Testis (tissue), 3 donors: ENCODE data around the gene C1QL4. TPM values are rescaled to one million over a fixed set of nuclear protein-coding genes. Genes with fewer than 3 reads are reported as not detected.
A peak's percentile ranks its signal among the peaks of the same experiment; 100 is the strongest.

ENCODE experiments used
- DNase-seq: peaks from one replicate; pipeline ENCODE4 v3.0.0-alpha.2; 2019
- H3K27ac ChIP-seq, 2 donors: fragments of 200-600 bp; sonication (generic); one replicate each; pipeline ENCODE4 v1.5.1; 2019
- H3K27me3 ChIP-seq: fragments of 200-600 bp; sonication (generic); one replicate; pipeline ENCODE4 v1.5.1; 2019
- H3K36me3 ChIP-seq: fragments of 200-600 bp; sonication (generic); one replicate; pipeline ENCODE4 v1.5.1; 2017; ENCODE audit warnings: low read depth; ENCODE audit errors: missing control alignments
- H3K4me1 ChIP-seq: fragments of 200-600 bp; sonication (generic); one replicate; pipeline ENCODE4 v1.5.1; 2019
- H3K4me3 ChIP-seq, 2 donors: fragments of 200-600 bp; sonication (generic); one replicate each; pipeline ENCODE4 v1.5.1; 2017 to 2019
- H3K9me3 ChIP-seq: fragments of 200-600 bp; sonication (generic); one replicate; pipeline ENCODE4 v1.5.1; 2017
- POLR2A ChIP-seq: fragments of 450-650 bp; IDR thresholded peaks from one replicate; pipeline ENCODE4 v1.6.1; 2017; ENCODE audit warnings: antibody characterized with exemption, mild to moderate bottlenecking, moderate library complexity
- WGBS, 2 donors: methylation state at CpG; one replicate each; pipeline ENCODE4 v1.1.5; 2018; 5-methylcytosine and 5-hydroxymethylcytosine counted together
- intact Hi-C: fragments of 100-400 bp; cut with DNase I; formaldehyde crosslinking; loops from one replicate; pipeline ENCODE4 v1.15.1; 2023; ENCODE audit warnings: low total_unique reads
- polyA plus RNA-seq: library from polyadenylated mRNA; stranded (reverse); fragments of 350-450 nt; fragmentation: Illumina TruSeq; extraction: RNeasy Lipid Tissue Mini Kit (QIAGEN cat#74804); gene quantifications from one replicate; pipeline ENCODE4 v1.2.3, GENCODE V29; 2014; ENCODE audit warnings: low read depth, low replicate concordance; ENCODE audit not compliant: insufficient read depth
- total RNA-seq, 2 donors: library from RNA; depleted of rRNA; stranded (reverse); fragments of >200 nt; gene quantifications; one replicate each; pipeline ENCODE4 v1.2.3, GENCODE V29; 2016
- TF ChIP-seq, protein P1 (sequence below), 3 experiments: fragments of 450-650 bp in 2 of 3; fragments of 200-600 bp in 1 of 3; sonication (generic) in 1 of 3; IDR thresholded peaks; one replicate each; pipeline ENCODE4 v1.5.1; 2016 to 2019; ENCODE audit warnings: antibody characterized with exemption in 3 of 3, mild to moderate bottlenecking in 2 of 3, moderate library complexity in 1 of 3

Gene C1QL4
- total and polyA plus RNA-seq, 3 donors from 2014 or later = 2.9 to 5.5 (median 3.3) TPM

- peaks cover 38% of the 10 kb centered on the region for H3K4me1 ChIP-seq
- no peaks in the 10 kb centered on the region for H3K27me3 ChIP-seq
- TF ChIP-seq POLR2A = no peak
- TF ChIP-seq, protein P1, sequence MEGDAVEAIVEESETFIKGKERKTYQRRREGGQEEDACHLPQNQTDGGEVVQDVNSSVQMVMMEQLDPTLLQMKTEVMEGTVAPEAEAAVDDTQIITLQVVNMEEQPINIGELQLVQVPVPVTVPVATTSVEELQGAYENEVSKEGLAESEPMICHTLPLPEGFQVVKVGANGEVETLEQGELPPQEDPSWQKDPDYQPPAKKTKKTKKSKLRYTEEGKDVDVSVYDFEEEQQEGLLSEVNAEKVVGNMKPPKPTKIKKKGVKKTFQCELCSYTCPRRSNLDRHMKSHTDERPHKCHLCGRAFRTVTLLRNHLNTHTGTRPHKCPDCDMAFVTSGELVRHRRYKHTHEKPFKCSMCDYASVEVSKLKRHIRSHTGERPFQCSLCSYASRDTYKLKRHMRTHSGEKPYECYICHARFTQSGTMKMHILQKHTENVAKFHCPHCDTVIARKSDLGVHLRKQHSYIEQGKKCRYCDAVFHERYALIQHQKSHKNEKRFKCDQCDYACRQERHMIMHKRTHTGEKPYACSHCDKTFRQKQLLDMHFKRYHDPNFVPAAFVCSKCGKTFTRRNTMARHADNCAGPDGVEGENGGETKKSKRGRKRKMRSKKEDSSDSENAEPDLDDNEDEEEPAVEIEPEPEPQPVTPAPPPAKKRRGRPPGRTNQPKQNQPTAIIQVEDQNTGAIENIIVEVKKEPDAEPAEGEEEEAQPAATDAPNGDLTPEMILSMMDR (IDR thresholded peaks at IDR 0.05) = no peak
- 91 to 94% methylated on average over 11 of the region's 11 CpGs for WGBS, 2 donors
- no peaks in the 10 kb centered on the region for H3K36me3 ChIP-seq
- H3K27ac ChIP-seq = no peak overlapping the region
- no peak overlapping the region for H3K4me3 ChIP-seq
- H3K9me3 ChIP-seq = no peaks in the 10 kb centered on the region
- intact Hi-C loops = loop anchor here (10.0 kb wide), 1 partner anchor 166 kb away; no protein-coding TSS in a partner anchor
- DNase-seq = peak; percentile 6
These were observed 12.3 kb upstream of the C1QL4 start for GRCh38 chr12:49349266-49349665.

GRCh38 chr12:49348781-49349180 lies 11.8 kb upstream of the C1QL4 start:
- Histone ChIP-seq H3K36me3 (no peaks in the 10 kb centered on the region), H3K9me3 (no peaks in the 10 kb centered on the region), H3K4me3 (no peak overlapping the region), H3K4me1 (peaks cover 38% of the 10 kb centered on the region), H3K27me3 (no peaks in the 10 kb centered on the region), H3K27ac (no peak overlapping the region)
- DNase-seq = peak; percentile 4
- TF ChIP-seq POLR2A = no peak
- TF ChIP-seq, protein P1 (IDR thresholded peaks at IDR 0.05) = no peak
- 97 to 100% methylated on average over 4 to 5 of the region's 5 CpGs for WGBS, 2 donors
- intact Hi-C loops = loop anchor here (10.0 kb wide), 1 partner anchor 166 kb away; no protein-coding TSS in a partner anchor

DNA sequence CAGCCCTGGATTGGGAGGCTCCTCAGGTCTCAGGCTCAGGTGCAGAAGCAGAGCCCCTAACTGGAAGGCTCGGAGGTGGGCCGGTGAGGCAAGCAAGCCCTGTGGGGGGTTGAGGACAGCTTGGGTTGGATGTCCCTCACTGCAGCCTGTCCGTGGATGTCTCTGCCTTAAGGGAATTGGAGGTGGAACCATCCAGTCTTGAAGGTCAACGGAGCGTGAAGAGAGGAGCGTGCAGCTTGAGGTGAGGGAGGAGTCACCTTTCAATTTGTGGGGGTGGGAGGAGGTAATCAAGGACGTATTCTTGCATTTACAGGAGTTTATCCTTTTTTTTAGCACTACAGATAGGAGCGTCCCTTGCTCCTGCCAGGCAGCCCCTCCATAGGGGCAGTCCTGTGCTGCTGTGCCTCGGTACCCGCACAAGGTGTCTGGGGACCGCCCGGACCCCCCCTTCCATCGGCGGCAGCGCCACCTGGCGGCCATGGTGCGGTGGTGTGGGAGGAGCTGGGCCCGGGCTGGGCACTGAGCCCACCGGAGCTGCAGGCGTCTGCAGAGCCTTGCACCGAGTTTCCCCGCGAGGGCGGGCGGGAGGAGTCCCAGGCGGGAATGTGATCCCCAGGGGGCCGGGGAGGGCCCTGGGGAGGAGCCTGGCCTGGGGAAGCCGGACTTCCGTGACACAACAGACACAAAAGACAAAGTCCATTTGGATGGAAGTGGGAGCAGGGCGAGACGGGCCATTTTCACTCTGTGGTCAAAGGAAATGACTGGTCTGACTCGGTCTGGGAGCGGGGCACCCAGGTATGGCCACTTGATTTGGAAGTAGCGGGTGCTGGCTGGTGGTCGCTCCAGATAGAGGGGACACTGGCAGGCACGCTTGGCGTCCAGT lies 10.6 kb upstream of the C1QL4 start:
- Histone ChIP-seq H3K4me3 (peak overlapping the region; percentile 0 to 49), H3K4me1 (peaks cover 47% of the 10 kb centered on the region), H3K9me3 (no peaks in the 10 kb centered on the region), H3K27ac (no peak overlapping the region), H3K27me3 (no peaks in the 10 kb centered on the region), H3K36me3 (no peaks in the 10 kb centered on the region)
- TF ChIP-seq, protein P1 (IDR thresholded peaks at IDR 0.05) = peak; percentile 77 to 95 (median 83)
- TF ChIP-seq POLR2A = no peak
- intact Hi-C loops = loop anchor here (10.0 kb wide), 1 partner anchor 167 kb away; no protein-coding TSS in a partner anchor
- WGBS, 2 donors = 7 to 17% methylated on average over 15 to 37 of the region's 37 CpGs
- peak; percentile 72 for DNase-seq

DNA sequence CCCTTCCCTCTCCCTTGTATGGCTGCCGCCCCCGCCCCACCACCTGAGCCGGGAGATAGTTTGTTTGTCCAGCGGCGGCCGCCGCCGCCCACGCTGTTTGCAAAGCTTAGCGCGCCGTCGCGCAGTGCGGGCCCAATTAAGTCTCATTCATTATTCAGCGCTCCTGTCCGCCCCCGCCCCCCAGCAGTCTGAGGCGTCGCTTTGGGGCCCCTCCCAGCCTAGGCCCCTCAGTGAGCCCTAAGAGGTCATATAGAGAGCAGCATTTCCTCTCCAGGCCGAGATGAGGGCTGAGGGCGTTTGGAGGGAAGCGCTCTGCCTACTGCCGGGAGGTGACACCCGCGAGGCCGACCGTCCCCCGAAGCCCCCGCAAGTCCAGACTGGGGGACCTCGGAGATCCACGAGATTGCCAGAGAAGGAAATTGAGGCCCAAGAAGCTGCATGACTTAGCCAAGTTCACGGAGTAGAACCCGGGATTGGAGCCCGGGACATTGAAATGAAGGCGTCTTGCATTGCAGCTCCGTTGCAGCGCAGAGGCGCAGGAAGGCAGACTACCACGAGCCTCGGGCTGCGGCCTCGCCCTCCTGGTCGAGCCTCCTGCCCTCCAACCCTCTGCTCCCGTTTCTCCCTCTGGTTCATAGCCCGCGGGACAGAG lies 9.8 kb upstream of the C1QL4 start, which contains the start of gene DNAJC22:
DNAJC22 (plus strand) TSS at position 230 of the 652 bp plus-strand sequence. CDS start 1,985 bp downstream, outside the sequence.
- Histone ChIP-seq H3K4me1 (peaks cover 48% of the 10 kb centered on the region), H3K27me3 (no peaks in the 10 kb centered on the region), H3K36me3 (no peaks in the 10 kb centered on the region), H3K9me3 (no peaks in the 10 kb centered on the region), H3K4me3 (peak within 1 kb of the TSS; percentile 0 to 49), H3K27ac (no peak within 1 kb of the TSS)
- TF ChIP-seq, protein P1 (IDR thresholded peaks at IDR 0.05) = no peak
- 3 to 6% methylated on average over 18 to 46 of the region's 47 CpGs for WGBS, 2 donors
- intact Hi-C loops = loop anchor here (10.0 kb wide), 1 partner anchor 168 kb away; no protein-coding TSS in a partner anchor
- peak; percentile 25 for DNase-seq
